HG02840 (cell line): ENCODE data around the gene ACTR3C.

Experiments
- ATAC-seq: cut with Tn5 transposase; IDR thresholded peaks from one replicate; pipeline ENCODE4 v1.9.1; 2021; ENCODE audit warnings: mild to moderate bottlenecking, moderate library complexity, moderate number of reproducible peaks; ENCODE audit not compliant: unreplicated experiment, low FRiP score

The ACTR3C gene

DNA sequence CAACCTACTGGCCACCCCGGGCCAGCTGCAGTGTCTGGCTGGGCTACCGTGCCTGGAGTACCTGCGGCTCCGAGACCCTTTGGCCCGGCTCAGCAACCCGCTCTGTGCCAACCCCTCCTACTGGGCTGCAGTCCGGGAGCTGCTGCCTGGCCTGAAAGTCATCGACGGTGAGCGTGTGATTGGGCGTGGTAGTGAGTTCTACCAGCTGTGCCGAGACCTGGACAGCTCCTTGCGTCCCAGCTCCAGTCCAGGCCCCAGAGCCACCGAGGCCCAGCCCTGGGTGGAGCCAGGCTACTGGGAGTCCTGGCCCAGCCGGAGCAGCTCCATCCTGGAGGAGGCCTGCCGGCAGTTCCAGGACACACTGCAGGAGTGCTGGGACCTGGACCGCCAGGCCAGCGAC, 13.8 kb upstream of the ACTR3C start:
- ATAC-seq = no peak

DNA sequence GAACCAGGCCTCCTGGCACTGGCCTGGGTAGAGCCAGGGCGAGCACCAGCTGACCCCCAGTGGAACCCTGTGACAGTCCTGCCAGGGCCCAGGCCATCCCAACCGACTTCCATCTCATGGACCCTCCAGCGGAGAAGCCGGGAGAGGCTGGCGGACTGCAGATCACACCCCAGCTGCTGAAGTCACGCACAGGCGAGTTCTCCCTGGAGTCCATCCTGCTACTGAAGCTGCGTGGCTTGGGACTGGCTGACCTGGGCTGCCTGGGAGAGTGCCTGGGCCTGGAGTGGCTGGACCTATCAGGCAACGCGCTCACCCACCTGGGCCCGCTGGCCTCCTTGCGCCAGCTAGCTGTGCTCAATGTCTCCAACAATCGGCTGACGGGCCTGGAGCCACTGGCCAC, 13.4 kb upstream of the ACTR3C start:
- ATAC-seq = no peak

DNA sequence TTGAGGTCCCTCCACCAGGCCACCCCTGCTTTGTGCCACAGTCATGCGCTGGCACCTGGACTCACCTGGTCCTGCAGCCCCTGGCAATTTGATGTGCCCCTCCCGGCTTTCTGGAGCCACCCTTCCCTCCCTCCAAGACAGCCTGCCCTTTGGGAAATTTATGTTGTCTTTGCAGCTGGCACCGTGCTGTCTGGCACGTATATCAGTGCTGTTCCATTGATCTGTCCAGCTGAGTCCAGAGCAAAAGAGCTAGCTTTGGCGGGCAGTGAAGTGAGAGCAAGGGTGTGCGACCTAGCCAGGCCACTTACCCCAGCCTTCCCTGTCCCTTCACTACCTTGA, 12.4 kb upstream of the ACTR3C start:
- no peak for ATAC-seq

DNA sequence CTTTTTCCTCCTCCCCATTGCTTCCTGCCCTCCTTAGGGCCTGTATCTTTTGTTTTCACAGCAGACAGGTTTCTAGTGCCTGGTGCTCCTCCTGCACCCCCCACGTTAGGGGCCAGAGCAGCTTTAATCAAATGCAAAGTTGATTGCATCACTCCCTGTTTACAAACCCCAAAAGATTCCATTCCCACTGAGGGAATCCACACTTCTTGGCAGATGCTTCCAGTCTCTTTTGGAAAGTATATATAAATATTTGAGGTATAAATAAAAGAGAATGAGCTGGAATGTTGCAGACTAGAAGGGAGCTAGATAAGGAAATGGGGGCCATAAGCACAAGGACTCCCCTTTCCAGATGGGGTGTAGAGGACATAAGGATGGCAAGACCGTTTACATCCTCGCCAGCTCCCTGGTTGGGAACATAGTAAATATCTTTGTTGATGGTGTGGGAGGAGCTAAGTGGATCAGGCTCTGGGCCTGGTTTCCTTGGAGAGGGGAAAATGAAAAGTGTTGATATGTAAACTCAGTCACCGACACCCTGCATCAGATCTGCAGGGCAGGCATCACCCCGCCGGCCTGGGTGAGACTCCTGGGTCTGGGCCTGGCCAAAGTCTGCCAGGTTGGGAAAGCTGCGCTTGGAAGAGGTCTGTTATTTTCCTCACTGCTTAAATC, 11.9 kb upstream of the ACTR3C start:
- no peak for ATAC-seq

DNA sequence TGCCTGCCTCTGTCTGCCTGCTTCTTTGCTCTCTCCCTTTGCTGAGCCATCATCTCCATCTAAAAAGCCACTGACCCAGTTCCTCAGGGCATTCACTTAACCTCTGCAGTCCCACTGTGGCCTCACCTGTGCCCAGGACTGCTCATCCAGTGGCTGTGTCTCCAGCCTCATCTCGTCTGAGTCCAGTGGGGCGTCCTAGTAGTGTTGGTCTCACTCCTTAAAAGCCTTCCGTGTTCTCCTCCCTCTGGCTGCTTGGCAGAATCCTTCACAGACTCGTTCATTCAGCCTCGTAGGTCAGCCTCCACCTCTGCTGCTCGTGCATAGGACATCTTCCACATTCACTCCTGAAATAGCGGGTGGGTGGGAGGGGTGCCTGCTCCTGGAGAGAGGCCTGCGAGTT, 10.8 kb upstream of the ACTR3C start:
- no peak for ATAC-seq

DNA sequence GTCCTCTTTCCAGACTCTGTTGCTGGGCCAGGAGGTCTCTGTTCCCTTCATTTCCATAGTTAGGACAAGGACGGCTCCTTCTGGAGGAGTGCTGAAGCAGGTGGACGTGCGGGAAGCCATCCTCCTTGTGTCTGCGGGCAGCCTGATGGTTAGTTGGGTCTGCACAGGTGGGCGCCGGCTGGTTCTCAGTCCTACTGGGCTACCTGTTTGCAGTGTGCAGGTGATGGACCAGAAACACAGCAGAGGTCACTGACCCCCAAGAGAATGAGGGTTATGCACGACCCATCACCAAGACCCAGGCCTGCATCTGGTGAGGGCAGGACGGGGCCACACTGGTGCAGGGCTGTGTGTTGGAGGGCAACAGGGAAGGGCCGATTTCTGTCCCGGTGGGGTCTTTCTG, 10.3 kb upstream of the ACTR3C start:
- ATAC-seq = no peak

DNA sequence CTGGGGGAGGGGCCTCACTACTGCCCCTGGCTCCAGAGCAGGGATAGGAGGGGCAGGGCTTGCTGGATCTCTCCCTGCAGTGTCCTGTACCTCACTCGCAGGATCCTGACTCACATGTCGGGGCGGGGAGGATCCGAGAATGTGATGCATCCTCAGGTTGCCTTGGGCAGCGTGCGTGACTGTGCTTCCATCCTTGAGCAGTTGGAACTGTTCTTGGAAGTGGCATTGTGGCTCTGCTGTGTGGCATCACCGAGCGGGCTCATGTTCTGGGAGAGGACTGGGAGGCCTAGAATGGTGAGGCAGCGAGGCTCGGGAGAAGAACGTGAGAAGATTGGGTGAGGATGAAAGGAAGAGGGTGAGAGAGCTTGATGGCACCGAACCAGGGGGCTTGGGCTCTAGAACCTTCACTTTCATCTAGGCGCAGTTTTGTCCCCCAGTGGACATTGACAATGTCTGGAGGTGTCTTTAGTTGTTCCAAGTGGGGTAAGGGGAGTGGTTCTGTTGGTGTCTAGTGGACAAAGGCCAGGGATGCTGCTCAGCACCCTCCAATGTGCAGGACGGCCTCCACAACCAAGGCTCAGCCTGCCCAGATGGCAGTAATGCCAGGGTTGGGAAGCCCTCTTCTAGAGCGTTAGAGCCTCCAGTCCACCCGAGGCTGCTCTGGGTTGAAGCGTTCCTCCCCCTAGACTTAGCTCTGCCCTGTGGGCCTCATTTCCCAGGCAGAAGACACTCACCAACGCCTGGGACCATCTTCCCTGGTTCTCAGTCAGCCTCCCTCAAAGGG, 9.7 kb upstream of the ACTR3C start:
- ATAC-seq = no peak

DNA sequence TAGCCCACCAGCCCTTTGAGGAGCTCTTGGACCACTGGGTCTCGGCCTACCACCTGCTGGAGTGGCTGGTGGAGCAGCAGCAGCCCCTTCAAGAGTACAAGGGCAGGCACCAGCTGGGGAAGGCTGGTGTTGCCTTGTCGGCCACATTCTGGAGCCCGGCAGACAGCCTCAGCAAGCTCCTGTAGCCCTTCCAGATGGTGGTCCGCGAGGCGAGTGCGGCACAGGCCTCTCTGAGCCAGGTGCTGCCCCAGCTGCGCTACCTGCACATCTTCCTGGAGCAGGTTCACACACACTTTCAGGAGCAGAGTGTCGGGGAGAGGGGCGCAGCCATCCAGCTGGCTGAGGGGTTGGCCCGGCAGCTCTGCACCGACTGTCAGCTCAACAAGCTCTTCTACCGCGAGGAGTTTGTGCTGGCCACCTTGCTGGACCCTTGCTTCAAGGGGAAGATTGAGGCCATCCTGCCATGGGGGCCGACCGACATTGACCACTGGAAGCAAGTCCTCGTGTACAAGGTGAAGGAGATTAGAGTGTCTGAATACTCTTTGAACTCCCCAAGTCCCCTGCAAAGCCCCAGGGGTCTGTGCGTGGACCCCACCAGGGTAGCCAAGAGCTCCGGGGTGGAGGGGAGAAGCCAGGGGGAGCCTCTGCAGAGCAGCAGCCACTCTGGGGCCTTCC, 7.0 kb upstream of the ACTR3C start:
- no peak for ATAC-seq

DNA sequence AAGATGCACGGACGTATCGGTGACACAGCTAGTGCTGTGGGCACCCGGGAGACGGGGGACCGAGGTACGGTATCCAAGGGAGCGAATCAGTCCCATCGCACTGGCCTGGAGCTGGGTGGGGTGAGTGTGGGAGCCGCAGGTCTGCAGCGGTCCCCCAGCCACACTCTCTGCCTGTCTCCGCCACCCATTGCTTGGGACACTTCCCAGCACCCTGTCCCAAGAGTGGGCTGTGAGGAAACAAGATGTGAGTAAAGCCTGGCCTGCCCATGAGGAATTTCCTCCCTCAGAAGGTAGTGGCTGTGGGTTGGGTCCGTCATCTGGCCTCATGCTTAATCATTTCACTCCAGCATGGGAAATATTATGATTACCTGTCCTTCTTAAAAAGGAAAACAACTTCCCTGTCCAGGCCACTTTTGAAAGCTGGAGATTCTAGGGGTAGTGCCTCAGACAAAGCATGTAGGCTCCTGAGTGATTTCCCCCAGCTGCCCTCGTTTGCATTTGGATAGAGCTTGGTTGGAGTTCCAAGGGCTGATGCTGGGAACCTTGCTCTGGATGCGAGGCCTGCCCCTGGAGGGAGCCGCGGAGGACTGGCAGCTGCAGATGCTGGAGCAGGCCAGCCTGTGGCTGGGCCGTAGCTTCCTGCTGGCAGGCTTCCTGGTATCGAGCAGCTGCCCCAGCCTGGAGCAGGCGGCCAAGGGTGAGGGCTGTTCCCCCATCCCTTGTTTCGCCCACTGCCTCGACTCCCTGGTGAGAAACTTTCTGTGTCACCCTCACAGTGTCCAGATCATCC, 6.2 kb upstream of the ACTR3C start:
- no peak for ATAC-seq

DNA sequence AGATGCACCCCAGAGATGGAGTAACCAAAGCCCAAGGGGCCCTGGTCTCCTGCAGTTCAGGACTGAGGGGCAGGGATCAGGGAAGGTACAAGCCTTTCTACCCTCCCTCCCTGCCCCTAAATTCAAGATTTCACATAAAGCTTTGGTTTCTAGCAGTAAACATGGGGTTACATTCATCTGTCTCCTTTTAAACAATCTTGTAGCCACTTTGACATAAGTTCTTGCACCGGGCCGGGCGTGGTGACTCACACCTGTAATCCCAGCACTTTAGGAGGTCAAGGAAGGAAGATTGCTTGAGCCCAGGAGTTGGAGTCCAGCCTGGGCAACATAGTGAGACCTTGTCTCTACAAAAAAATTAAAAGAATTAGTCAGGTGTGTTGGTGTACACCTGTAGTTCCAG, 4.0 kb upstream of the ACTR3C start:
- ATAC-seq = no peak

DNA sequence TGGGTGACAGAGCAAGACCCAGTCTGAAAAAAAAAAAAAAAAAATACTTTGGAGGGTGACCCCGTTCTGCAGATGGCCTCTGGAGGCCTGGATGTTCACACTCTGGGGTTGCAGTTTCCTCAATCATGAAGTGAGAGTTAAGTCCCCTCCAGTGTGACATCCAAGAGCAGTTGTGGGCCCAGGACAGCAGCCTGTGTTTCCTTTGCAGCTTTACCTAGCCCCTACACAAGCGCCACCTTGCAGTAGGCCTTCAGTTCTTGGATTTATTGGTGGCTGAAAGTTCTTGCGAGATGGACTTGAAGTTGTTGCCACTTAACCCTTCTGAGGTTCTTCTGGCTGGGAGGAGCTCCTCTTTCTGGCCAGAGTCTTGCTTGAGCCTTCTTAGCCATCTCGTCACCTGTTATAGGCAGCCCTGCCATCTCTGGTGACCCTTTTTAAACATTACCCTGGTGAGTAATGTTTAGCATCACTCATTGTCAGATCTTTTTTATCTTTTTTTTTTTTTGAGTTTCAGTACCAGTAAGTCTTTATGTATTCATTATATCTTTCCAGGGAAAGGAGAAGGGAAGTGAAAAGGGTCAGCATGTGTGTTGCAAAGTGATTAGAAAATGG, 3.4 kb upstream of the ACTR3C start:
- ATAC-seq = no peak

DNA sequence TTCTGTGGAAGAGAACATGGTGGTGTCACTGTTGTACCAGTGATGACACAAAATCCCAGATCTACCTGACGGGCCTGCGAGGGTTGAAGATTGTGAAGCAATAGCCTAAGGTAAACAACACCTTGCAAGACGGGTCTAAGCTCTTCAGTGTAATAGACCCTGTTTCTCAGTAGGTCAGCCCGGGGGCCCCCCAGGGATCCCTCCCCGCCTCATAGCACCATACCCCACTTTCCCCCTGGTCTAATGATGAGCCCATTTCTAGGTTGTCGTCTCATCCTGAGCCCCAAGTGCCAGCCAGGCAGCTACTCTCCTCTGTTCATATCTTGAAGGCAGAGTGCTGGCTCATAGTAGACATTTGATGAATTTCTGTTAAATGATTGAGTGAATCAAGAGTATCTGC, 2.6 kb upstream of the ACTR3C start:
- ATAC-seq = no peak

DNA sequence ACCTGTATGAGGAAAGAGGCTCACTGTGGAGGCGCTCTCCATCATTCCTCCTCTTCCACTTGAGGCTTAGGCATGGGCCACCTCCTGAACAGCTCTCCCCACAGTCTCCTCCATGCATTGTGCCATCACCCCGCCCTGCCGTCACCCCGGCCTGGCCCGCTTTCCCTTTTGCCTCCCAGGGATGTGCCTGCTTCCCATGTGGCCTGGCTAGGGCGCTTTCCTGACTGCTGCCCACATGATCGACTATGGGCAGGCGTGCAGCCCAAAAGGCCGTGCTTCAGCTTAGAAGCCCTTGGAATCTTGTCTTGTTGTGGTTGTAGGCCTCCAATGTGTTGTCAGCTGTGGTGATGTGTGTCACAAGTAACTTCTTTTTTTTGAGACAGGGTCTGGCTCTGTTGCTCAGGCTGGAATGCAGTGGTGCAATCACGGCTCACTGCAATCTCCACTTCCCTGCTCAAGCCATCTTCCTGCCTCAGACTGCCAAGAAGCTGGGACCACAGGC, 1.8 kb upstream of the ACTR3C start:
- ATAC-seq = no peak

DNA sequence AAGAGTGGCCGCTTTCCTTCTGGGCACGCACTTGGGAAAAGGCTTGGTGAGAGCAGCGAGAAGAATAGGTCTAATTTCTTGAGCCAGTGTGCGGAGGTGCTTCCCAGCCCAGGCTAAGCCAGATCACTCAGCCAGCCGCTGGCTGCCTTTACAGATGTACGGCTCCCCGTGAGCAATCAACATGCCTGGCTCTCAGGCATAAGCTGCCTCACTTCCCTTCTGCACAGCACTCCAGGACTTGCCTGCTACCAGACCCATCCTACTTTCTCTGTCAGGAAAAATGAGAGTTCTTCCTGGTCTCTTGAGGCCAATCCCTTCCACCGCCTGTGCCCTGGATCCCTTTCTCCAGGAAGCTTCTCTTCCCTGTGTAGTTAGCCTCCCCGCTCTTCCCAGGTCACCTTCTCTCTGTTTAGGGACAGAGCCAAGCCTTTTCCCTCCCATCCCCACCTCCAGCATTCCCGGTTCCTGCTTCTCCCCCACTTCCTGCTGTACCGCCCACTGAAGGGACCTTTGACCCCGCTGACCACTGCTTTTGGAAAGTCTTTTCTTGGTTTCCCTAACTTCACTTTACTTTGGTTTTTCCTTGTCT, 1.1 kb upstream of the ACTR3C start:
- ATAC-seq = no peak

DNA sequence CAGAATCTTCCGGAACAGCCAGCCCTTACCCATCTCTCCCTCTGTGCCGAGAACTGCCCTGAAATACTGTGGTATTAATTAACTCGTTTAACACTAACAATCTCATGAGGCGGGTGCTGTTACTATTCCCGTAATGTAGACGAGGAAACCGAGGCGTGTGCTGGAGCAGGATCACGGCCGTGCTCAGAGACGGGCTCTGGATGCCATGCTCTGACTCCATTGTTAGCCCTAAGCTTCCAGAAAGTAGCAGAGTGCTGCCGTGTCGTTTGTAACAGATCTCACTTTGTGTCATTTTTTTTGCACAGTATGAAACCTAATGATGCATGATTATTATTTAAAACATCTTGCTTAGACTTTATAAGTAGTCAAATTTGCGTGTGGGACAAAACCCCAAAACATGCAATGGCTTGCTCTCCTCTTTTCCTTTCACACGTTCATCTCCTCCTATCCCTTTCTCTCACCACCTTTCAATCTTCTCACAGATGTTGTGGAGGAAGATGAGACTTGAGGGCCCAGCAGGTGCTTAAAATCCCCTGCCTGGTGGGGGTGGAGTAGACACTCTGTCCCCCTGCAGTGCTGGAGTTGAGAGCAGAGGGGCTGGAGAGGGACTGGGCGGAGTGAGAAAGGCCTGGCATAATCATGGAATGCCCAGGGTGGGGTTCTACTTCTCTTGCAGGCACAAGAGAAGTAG, 482 bp upstream of the ACTR3C start:
- no peak for ATAC-seq

DNA sequence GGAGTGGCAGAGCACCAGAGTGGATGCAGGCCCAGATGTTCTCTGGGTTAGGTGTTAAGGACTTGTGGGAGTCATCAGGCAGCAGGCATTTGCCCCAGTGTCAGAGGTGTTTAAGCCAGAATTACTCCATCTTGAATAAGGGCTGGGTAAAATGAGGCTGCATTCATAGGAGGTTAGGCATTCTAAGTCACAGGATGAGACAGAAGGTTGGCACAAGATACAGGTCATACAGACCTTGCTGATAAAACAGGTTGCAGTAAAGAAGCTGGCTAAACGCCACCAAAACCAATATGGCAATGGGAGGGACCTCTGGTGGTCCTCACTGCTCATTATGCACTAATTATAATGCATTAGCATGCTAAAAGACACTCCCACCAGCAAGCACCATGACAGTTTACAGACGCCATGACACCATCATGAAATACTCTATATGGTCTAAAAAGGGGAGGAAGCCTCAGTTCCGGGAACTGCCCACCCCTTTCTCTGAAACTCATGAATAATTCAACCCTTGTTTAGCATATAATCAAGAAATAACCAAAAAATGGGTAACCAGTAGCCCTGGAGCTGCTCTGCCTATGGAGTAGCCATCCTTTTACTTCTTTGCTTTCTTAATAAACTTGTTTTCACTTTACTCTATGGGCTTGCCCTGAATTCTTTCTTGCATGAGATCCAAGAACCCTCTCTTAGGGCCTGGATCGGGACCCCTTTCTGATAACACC, 1.1 kb downstream of the ACTR3C start:
- no peak for ATAC-seq

DNA sequence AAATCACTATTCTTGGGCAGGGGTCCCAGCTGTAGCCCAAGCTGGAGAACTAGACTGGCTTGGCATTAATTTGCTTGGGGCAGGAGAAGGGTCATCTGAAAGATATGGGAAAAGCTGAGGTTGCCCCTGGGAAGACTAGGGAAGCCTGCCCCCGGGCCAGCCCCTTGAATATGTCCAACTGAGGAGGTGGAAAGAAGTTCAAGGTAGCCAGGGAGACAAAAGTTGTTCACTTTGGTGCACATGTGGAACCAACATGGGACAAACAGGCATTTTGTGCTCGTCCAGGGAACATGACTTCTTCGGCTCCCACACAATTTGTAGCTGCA, 1.6 kb downstream of the ACTR3C start:
- no peak for ATAC-seq

DNA sequence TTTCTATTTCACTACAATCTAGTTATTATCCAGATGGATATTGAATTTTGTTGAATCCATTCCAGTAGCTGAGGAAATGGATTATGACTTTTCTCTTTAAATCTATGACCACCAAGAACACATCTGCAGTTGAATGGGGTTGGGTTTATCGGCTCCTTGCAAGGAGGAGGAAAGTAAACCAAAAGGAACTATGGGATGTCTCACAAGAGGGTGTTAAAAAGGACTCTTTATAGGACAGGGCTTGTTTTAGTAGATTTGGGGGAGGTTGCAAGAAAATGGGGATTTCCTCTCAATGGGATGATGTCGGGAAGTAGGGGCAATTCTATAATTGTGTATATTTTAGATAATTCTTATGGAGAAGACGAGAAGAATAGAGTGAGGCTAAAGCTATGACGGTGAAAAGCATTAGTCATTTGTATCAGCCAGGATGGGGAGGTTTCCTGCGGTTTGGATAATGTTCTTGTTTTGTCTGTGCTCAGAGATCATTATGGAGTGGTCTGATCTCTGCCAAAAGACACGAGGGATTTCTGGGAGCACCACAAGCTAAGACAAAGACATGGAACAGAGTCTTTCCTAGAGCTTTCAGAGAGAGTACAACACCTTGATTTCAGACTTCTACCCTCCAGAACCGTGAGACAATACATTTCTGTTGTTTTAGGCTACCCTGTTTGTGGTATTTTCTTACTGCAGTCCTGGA, 5.4 kb downstream of the ACTR3C start:
- ATAC-seq = no peak
